ENCODE results near the gene CBARP.

GRCh38 chr19:1206864-1207450, 30.8 kb downstream of the CBARP start:
- no peak for TF ChIP-seq POLR2A (IDR thresholded peaks at IDR 0.05; ENCODE audit: low read depth, low read length)
- TF ChIP-seq CTCF (IDR thresholded peaks at IDR 0.05; ENCODE audit: extremely low read depth in 1 of 2, insufficient read depth in 1 of 2, low read depth in 1 of 2, low read length in 2 of 2), result no peak
